Tibial nerve (tissue), 4 donors: Measurements from ENCODE around the gene MOGAT3. TPM values are rescaled to one million over a fixed set of nuclear protein-coding genes. Genes with fewer than 3 reads are reported as not detected.

Experiments used
- DNase-seq, 2 donors: peaks; one replicate each; pipeline ENCODE4 v3.0.0-alpha.2; 2019; ENCODE audit warnings: low spot score in 2 of 2
- H3K27ac ChIP-seq, 4 donors: fragments of 200-600 bp; sonication (generic) in 3 of 4; one replicate each; pipeline ENCODE4 v1.5.1; 2017 to 2019; ENCODE audit warnings: mild to moderate bottlenecking in 1 of 4
- H3K27me3 ChIP-seq, 2 donors: fragments of 200-600 bp; sonication (generic) in 1 of 2; one replicate each; pipeline versions ENCODE4 v1.5.1 to v1.6.0; 2017 to 2019
- H3K36me3 ChIP-seq, 3 donors: fragments of 200-600 bp; sonication (generic); one replicate each; pipeline ENCODE4 v1.5.1; 2018 to 2019
- H3K4me1 ChIP-seq, 4 donors: fragments of 200-600 bp; sonication (generic) in 3 of 4; one replicate each; pipeline ENCODE4 v1.5.1; 2017 to 2019
- H3K4me3 ChIP-seq, 4 donors: fragments of 200-600 bp; sonication (generic) in 3 of 4; one replicate each; pipeline ENCODE4 v1.5.1; 2017 to 2019; ENCODE audit warnings: mild to moderate bottlenecking in 1 of 4, moderate library complexity in 1 of 4
- H3K9me3 ChIP-seq, 4 donors: fragments of 200-600 bp; sonication (generic) in 3 of 4; one replicate each; pipeline ENCODE4 v1.5.1; 2017 to 2019
- CTCF ChIP-seq, 5 experiments: fragments of 200-600 bp in 3 of 5; fragments of 450-650 bp in 2 of 5; sonication (generic) in 3 of 5; IDR thresholded peaks; one replicate each; pipeline ENCODE4 v1.5.1; 2016 to 2019; ENCODE audit warnings: antibody characterized with exemption in 5 of 5, mild to moderate bottlenecking in 3 of 5, moderate library complexity in 2 of 5
- EP300 ChIP-seq, 2 donors: sonication (generic); formaldehyde crosslinking; IDR thresholded peaks; one replicate each; pipeline ENCODE4 v1.6.1; 2017; ENCODE audit warnings: antibody characterized with exemption in 2 of 2, mild to moderate bottlenecking in 1 of 2
- POLR2A ChIP-seq, 2 donors: fragments of 450-650 bp; IDR thresholded peaks; one replicate each; pipeline ENCODE4 v1.6.1; 2017; ENCODE audit warnings: antibody characterized with exemption in 2 of 2, mild to moderate bottlenecking in 2 of 2, moderate library complexity in 2 of 2
- WGBS, 2 donors: methylation state at CpG; one replicate each; pipeline ENCODE4 v1.1.5; 2018; 5-methylcytosine and 5-hydroxymethylcytosine counted together
- total RNA-seq, 4 donors: library from RNA; depleted of rRNA; stranded (reverse); fragments of >200 nt; gene quantifications; one replicate each; pipeline ENCODE4 v1.1.0, GENCODE V29; 2016

The MOGAT3 gene
- total RNA-seq, 4 donors from 2014 or later = not detected

- 4 to 6% methylated on average over 6 of the region's 6 CpGs for WGBS, 2 donors
- Histone ChIP-seq H3K27ac (no peak overlapping the region), H3K36me3 (no peaks in the 10 kb centered on the region), H3K4me1 (peaks cover 0 to 74% (median 44%) of the 10 kb centered on the region in 4 donors), H3K27me3 (peaks cover 10 to 100% of the 10 kb centered on the region in 2 donors), H3K9me3 (no peaks in the 10 kb centered on the region), H3K4me3 (no peak overlapping the region)
- DNase-seq = no peak
- no peak for TF ChIP-seq CTCF (IDR thresholded peaks at IDR 0.05)
- TF ChIP-seq POLR2A (IDR thresholded peaks at IDR 0.05) = no peak
- no peak for TF ChIP-seq EP300 (IDR thresholded peaks at IDR 0.05)
Observed at GRCh38 chr7:101168412-101169049, 32.3 kb downstream of the MOGAT3 start.

DNA sequence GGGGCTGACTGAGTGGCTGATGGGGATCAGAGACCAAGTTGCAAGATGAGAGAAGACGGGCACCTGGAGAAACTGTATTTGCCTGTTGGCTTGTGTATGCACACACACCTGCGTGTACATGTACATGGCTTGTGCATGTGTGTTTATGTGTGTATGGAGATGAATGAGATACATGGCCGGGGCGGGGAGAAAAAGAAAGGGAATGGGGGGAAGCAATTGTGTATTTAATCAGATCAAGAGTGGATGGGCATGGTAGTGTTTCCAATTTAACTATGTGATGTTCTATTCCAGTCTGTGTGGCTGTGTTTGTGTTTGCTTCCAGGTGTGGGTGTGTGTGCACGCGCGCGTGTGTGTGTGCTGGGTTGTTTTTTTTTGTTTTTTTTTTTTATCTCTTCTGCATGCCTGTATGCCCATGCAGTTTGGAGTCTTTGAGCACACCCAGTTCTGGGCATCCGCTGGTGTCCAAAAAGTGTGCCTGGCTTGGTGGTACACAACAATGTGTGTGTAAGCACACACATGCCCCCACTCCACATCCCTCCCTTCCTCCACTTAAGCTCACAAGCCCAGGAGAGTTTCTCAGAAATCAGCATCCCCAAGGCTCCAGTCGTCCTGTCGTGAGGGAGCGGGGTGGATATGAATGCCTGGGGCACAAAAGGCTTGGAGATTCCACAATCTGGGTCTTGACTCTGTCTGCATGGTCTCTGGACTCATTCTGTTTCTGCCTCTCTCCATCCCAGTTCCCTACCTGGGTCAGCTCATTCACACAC lies 33.0 kb downstream of the MOGAT3 start:
- H3K4me1 ChIP-seq = peaks cover 0 to 74% (median 42%) of the 10 kb centered on the region in 4 donors
- 3 to 4% methylated on average over 12 of the region's 12 CpGs for WGBS, 2 donors
- no peak overlapping the region for H3K4me3 ChIP-seq

DNA sequence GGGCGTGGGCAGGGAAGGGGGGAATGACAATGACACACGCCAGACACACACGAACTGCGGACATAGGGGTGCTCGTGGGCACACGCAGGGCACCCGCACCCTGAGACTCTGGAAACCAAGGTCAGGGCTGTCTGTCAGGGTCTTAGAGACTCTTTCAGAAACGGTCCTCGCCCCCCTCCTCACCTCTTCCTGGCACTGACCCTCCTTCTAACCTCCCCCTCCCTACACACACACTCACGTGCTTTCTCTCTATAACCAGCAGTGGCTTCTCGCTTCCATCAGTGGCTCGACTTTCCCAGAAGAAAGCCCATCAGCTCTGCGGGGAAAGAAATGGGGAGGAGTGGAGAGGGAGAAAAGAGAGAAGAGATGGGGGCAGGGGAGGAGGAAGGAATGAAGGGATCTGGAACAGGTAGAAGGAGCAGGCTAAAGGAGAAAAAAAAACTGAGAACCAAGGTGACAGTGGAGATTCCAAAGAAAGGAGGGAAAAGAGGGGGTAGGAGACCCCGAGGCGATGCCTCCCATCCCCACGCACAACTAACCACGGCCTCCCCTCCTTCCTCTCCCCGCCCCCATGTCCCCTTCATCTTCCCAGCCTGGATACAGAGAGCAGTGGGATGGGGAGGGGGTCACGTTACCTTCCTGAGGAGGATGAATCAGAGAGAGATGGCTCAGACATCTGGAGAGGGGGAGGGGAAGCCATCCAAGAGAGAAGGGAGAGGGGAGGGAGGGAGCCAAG lies 33.8 kb downstream of the MOGAT3 start:
- TF ChIP-seq POLR2A (IDR thresholded peaks at IDR 0.05) (no peak), EP300 (IDR thresholded peaks at IDR 0.05) (no peak), CTCF (IDR thresholded peaks at IDR 0.05) (no peak)
- no peak overlapping the region for H3K27ac ChIP-seq
- H3K27me3 ChIP-seq = peaks cover 7 to 99% of the 10 kb centered on the region in 2 donors
- DNase-seq = no peak
- peaks cover 0 to 73% (median 39%) of the 10 kb centered on the region in 4 donors for H3K4me1 ChIP-seq
- no peak overlapping the region for H3K4me3 ChIP-seq
- no peaks in the 10 kb centered on the region for H3K36me3 ChIP-seq
- WGBS, 2 donors = 1 to 2% methylated on average over 19 of the region's 19 CpGs
- no peaks in the 10 kb centered on the region for H3K9me3 ChIP-seq

More for the DNA sequence above, 33.0 kb downstream of the MOGAT3 start:
- Histone ChIP-seq H3K9me3 (no peaks in the 10 kb centered on the region), H3K36me3 (no peaks in the 10 kb centered on the region), H3K27ac (no peak overlapping the region), H3K27me3 (peaks cover 10 to 100% of the 10 kb centered on the region in 2 donors)
- TF ChIP-seq CTCF (IDR thresholded peaks at IDR 0.05) (no peak), EP300 (IDR thresholded peaks at IDR 0.05) (no peak), POLR2A (IDR thresholded peaks at IDR 0.05) (no peak)
- no peak for DNase-seq

GRCh38 chr7:101166648-101166908 lies 34.3 kb downstream of the MOGAT3 start:
- Histone ChIP-seq H3K27ac (no peak overlapping the region), H3K27me3 (peaks cover 7 to 99% of the 10 kb centered on the region in 2 donors), H3K4me1 (peaks cover 0 to 68% (median 36%) of the 10 kb centered on the region in 4 donors), H3K4me3 (no peak overlapping the region), H3K36me3 (peaks cover 0 to 1% (median 0%) of the 10 kb centered on the region in 3 donors), H3K9me3 (no peaks in the 10 kb centered on the region)
- no peak for DNase-seq
- TF ChIP-seq EP300 (IDR thresholded peaks at IDR 0.05) = no peak
- TF ChIP-seq POLR2A (IDR thresholded peaks at IDR 0.05) = no peak
- no peak for TF ChIP-seq CTCF (IDR thresholded peaks at IDR 0.05)
- 0 to 6% methylated on average over 6 to 10 of the region's 11 CpGs for WGBS, 2 donors
